Tibial nerve (tissue), 4 donors: ENCODE data around the gene LAMC3.

Source experiments
- EP300 ChIP-seq, 2 donors: sonication (generic); formaldehyde crosslinking; IDR thresholded peaks; one replicate each; pipeline ENCODE4 v1.6.1; 2017; ENCODE audit warnings: antibody characterized with exemption in 2 of 2, mild to moderate bottlenecking in 1 of 2
- POLR2A ChIP-seq, 2 donors: fragments of 450-650 bp; IDR thresholded peaks; one replicate each; pipeline ENCODE4 v1.6.1; 2017; ENCODE audit warnings: antibody characterized with exemption in 2 of 2, mild to moderate bottlenecking in 2 of 2, moderate library complexity in 2 of 2
- TF ChIP-seq, protein P1 (sequence below), 5 experiments: fragments of 200-600 bp in 3 of 5; fragments of 450-650 bp in 2 of 5; sonication (generic) in 3 of 5; IDR thresholded peaks; one replicate each; pipeline ENCODE4 v1.5.1; 2016 to 2019; ENCODE audit warnings: antibody characterized with exemption in 5 of 5, mild to moderate bottlenecking in 3 of 5, moderate library complexity in 2 of 5

GRCh38 chr9:130991778-130992681 is 16.9 kb upstream of the LAMC3 start:
- TF ChIP-seq, protein P1, sequence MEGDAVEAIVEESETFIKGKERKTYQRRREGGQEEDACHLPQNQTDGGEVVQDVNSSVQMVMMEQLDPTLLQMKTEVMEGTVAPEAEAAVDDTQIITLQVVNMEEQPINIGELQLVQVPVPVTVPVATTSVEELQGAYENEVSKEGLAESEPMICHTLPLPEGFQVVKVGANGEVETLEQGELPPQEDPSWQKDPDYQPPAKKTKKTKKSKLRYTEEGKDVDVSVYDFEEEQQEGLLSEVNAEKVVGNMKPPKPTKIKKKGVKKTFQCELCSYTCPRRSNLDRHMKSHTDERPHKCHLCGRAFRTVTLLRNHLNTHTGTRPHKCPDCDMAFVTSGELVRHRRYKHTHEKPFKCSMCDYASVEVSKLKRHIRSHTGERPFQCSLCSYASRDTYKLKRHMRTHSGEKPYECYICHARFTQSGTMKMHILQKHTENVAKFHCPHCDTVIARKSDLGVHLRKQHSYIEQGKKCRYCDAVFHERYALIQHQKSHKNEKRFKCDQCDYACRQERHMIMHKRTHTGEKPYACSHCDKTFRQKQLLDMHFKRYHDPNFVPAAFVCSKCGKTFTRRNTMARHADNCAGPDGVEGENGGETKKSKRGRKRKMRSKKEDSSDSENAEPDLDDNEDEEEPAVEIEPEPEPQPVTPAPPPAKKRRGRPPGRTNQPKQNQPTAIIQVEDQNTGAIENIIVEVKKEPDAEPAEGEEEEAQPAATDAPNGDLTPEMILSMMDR (IDR thresholded peaks at IDR 0.05) = no peak
- TF ChIP-seq EP300 (IDR thresholded peaks at IDR 0.05) (no peak), POLR2A (IDR thresholded peaks at IDR 0.05) (no peak)
